HepG2 (cell line): ENCODE data around the gene ALDOA. TPM values are rescaled to one million over a fixed set of nuclear protein-coding genes. Genes with fewer than 3 reads are reported as not detected.

ENCODE experiments used
- CC2D1A ChIP-seq: sonication (generic); formaldehyde crosslinking; IDR thresholded peaks from 2 replicates; pipeline ENCODE4 v1.8.1; 2023; ENCODE audit warnings: mild to moderate bottlenecking, missing genetic modification reagents
- GFI1 ChIP-seq: sonication (generic); formaldehyde crosslinking; IDR thresholded peaks from 2 replicates; pipeline ENCODE4 v1.5.0; 2020; ENCODE audit warnings: missing genetic modification reagents, mild to moderate bottlenecking, borderline replicate concordance
- IRF2 ChIP-seq: IDR thresholded peaks from 2 replicates; pipeline ENCODE4 v1.6.1; 2018; ENCODE audit warnings: missing genetic modification reagents, missing compliant biosample characterization
- IRX3 ChIP-seq: sonication (generic); formaldehyde crosslinking; IDR thresholded peaks from 2 replicates; pipeline ENCODE4 v1.8.1; 2023; ENCODE audit warnings: mild to moderate bottlenecking, low read depth, missing genetic modification reagents, borderline replicate concordance
- KDM3A ChIP-seq: IDR thresholded peaks from 2 replicates; pipeline ENCODE4 v1.6.1; 2018; ENCODE audit warnings: low read depth, missing compliant biosample characterization
- SMYD3 ChIP-seq: sonication (generic); formaldehyde crosslinking; IDR thresholded peaks from 2 replicates; pipeline ENCODE4 v1.8.1; 2023; ENCODE audit warnings: mild to moderate bottlenecking, missing genetic modification reagents
- TBX2 ChIP-seq: sonication (generic); formaldehyde crosslinking; IDR thresholded peaks from 2 replicates; pipeline ENCODE4 v1.5.0; 2020; ENCODE audit warnings: missing genetic modification reagents, mild to moderate bottlenecking, borderline replicate concordance
- XRCC5 ChIP-seq: fragments of 200-400 bp; formaldehyde crosslinking; optimal IDR thresholded peaks from 2 replicates; pipeline ENCODE3; 2017; ENCODE audit warnings: mild to moderate bottlenecking, low read length
- ZBTB38 ChIP-seq: sonication (generic); formaldehyde crosslinking; IDR thresholded peaks from 2 replicates; pipeline ENCODE4 v1.5.1; 2020; ENCODE audit warnings: mild to moderate bottlenecking, missing genetic modification reagents
- polyA plus RNA-seq, 8 experiments: library from polyadenylated mRNA; depleted of rRNA in 3 of 8; stranded (reverse) in 7 of 8; unstranded in 1 of 8; fragments of >200 nt; fragmentation: Illumina TruSeq in 4 of 8; extraction: Trizol in 4 of 8; gene quantifications; 2 replicates each; pipeline versions ENCODE4 v1.2.1 to v1.2.3, GENCODE V29; 2011 to 2016; ENCODE audit warnings: low read depth in 4 of 8, missing spikeins in 1 of 8, mixed read lengths in 1 of 8; ENCODE audit not compliant: insufficient read depth in 1 of 8
- total RNA-seq, 5 experiments: library from RNA; depleted of rRNA; stranded (reverse); fragments of >200 nt; fragmentation: Illumina TruSeq; extraction: Trizol; gene quantifications; 2 replicates each; pipeline ENCODE4 v1.2.3, GENCODE V29; 2016; ENCODE audit warnings: low read depth in 1 of 5
- TF ChIP-seq, protein P1 (sequence below): sonication (generic); formaldehyde crosslinking; IDR thresholded peaks from 2 replicates; pipeline ENCODE4; 2020; ENCODE audit warnings: missing genetic modification reagents, mild to moderate bottlenecking, borderline replicate concordance
- TF ChIP-seq, protein P2 (sequence below): sonication (generic); formaldehyde crosslinking; IDR thresholded peaks from 2 replicates; pipeline ENCODE4 v1.4.0; 2020; ENCODE audit warnings: missing genetic modification reagents
- TF ChIP-seq, protein P3 (sequence below): sonication (generic); formaldehyde crosslinking; IDR thresholded peaks from 2 replicates; pipeline ENCODE4 v1.5.1; 2020; ENCODE audit warnings: mild to moderate bottlenecking, missing genetic modification reagents, moderate library complexity
- TF ChIP-seq, protein P4 (sequence below): sonication (generic); formaldehyde crosslinking; IDR thresholded peaks from 2 replicates; pipeline ENCODE4 v1.8.1; 2023; ENCODE audit warnings: missing genetic modification reagents, mild to moderate bottlenecking, borderline replicate concordance
- TF ChIP-seq, protein P5 (sequence below): sonication (generic); formaldehyde crosslinking; IDR thresholded peaks from 2 replicates; pipeline ENCODE4 v1.8.1; 2023; ENCODE audit warnings: mild to moderate bottlenecking, inconsistent platforms, moderate library complexity, missing genetic modification reagents, borderline replicate concordance
- TF ChIP-seq, protein P6 (sequence below): sonication (generic); formaldehyde crosslinking; IDR thresholded peaks from 2 replicates; pipeline ENCODE4 v1.9.0; 2021; ENCODE audit warnings: missing genetic modification reagents, borderline replicate concordance

Gene ALDOA
- total and polyA plus RNA-seq, 2 of the 13 experiments (the other 11 are each of a cell fraction or from before 2014, with no cell fraction given), result 925 to 1,884 TPM

DNA sequence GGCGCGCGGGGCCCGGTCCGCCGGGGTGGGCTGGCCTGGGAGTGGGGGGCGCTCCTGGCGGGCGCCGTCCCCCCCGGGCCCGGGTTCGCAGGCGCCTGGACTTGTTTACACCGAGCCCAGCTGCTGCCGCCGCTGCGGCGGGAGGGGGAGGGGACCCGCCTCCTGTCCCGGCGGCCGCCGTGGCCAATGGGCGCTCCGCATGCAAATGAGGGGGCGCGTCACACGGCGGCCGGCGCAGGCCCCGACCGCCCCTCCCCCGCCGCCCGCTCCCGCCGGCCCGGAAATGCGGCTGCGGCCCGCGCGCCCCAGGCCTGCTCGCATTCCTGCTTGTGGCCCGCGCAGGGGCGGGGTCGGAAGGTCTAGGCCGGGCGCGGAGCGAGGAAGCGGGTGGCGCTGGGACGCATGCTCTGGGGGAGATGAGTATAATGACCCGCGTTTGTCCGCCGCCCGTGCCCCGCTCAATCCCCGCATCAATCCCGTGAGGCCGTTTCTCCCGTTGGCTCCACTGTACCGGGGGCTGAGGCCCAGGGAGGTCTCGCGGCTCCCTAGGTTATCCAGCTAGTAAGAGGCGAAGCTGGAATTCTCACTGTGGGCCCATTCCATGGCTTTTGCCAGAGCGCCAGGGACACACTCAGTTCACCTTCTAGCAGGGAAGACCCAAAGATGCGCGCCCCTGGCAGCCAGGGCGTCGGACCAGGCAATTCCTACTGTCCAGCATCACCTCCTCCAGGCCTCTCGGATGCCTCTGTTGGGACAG, 30.7 kb downstream of the ALDOA start, which contains the start of gene YPEL3 (continued):
- peak; percentile 41; the same call in 1 of the 2 replicates for TF ChIP-seq TBX2 (CRISPR knock-in tag)
- peak; percentile 100 for TF ChIP-seq ZBTB38 (CRISPR knock-in tag)
- TF ChIP-seq, protein P1, sequence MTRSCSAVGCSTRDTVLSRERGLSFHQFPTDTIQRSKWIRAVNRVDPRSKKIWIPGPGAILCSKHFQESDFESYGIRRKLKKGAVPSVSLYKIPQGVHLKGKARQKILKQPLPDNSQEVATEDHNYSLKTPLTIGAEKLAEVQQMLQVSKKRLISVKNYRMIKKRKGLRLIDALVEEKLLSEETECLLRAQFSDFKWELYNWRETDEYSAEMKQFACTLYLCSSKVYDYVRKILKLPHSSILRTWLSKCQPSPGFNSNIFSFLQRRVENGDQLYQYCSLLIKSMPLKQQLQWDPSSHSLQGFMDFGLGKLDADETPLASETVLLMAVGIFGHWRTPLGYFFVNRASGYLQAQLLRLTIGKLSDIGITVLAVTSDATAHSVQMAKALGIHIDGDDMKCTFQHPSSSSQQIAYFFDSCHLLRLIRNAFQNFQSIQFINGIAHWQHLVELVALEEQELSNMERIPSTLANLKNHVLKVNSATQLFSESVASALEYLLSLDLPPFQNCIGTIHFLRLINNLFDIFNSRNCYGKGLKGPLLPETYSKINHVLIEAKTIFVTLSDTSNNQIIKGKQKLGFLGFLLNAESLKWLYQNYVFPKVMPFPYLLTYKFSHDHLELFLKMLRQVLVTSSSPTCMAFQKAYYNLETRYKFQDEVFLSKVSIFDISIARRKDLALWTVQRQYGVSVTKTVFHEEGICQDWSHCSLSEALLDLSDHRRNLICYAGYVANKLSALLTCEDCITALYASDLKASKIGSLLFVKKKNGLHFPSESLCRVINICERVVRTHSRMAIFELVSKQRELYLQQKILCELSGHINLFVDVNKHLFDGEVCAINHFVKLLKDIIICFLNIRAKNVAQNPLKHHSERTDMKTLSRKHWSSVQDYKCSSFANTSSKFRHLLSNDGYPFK (CRISPR knock-in tag), result peak; percentile 45; the same call in 1 of the 2 replicates
- no peak; the same call in 1 of the 2 replicates for TF ChIP-seq KDM3A (CRISPR knock-in tag)
- TF ChIP-seq, protein P2, sequence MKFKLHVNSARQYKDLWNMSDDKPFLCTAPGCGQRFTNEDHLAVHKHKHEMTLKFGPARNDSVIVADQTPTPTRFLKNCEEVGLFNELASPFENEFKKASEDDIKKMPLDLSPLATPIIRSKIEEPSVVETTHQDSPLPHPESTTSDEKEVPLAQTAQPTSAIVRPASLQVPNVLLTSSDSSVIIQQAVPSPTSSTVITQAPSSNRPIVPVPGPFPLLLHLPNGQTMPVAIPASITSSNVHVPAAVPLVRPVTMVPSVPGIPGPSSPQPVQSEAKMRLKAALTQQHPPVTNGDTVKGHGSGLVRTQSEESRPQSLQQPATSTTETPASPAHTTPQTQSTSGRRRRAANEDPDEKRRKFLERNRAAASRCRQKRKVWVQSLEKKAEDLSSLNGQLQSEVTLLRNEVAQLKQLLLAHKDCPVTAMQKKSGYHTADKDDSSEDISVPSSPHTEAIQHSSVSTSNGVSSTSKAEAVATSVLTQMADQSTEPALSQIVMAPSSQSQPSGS (CRISPR knock-in tag), result 0 out of 2 replicates have a peak, but pooled peaks have one; percentile 29
- TF ChIP-seq, protein P3, sequence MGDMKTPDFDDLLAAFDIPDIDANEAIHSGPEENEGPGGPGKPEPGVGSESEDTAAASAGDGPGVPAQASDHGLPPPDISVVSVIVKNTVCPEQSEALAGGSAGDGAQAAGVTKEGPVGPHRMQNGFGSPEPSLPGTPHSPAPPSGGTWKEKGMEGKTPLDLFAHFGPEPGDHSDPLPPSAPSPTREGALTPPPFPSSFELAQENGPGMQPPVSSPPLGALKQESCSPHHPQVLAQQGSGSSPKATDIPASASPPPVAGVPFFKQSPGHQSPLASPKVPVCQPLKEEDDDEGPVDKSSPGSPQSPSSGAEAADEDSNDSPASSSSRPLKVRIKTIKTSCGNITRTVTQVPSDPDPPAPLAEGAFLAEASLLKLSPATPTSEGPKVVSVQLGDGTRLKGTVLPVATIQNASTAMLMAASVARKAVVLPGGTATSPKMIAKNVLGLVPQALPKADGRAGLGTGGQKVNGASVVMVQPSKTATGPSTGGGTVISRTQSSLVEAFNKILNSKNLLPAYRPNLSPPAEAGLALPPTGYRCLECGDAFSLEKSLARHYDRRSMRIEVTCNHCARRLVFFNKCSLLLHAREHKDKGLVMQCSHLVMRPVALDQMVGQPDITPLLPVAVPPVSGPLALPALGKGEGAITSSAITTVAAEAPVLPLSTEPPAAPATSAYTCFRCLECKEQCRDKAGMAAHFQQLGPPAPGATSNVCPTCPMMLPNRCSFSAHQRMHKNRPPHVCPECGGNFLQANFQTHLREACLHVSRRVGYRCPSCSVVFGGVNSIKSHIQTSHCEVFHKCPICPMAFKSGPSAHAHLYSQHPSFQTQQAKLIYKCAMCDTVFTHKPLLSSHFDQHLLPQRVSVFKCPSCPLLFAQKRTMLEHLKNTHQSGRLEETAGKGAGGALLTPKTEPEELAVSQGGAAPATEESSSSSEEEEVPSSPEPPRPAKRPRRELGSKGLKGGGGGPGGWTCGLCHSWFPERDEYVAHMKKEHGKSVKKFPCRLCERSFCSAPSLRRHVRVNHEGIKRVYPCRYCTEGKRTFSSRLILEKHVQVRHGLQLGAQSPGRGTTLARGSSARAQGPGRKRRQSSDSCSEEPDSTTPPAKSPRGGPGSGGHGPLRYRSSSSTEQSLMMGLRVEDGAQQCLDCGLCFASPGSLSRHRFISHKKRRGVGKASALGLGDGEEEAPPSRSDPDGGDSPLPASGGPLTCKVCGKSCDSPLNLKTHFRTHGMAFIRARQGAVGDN (CRISPR knock-in tag), result peak; percentile 93
- peak; percentile 70 for TF ChIP-seq IRF2 (CRISPR knock-in tag)
- TF ChIP-seq, protein P4, sequence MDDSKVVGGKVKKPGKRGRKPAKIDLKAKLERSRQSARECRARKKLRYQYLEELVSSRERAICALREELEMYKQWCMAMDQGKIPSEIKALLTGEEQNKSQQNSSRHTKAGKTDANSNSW, result no peak; the same call in 1 of the 2 replicates
- TF ChIP-seq SMYD3 (CRISPR knock-in tag), result no peak
- 0 out of 2 replicates have a peak, but pooled peaks have one; percentile 66 for TF ChIP-seq IRX3 (CRISPR knock-in tag)
- no peak for TF ChIP-seq GFI1 (CRISPR knock-in tag)
- TF ChIP-seq CC2D1A (CRISPR knock-in tag), result 0 out of 2 replicates have a peak, but pooled peaks have one; percentile 30
- TF ChIP-seq, protein P5, sequence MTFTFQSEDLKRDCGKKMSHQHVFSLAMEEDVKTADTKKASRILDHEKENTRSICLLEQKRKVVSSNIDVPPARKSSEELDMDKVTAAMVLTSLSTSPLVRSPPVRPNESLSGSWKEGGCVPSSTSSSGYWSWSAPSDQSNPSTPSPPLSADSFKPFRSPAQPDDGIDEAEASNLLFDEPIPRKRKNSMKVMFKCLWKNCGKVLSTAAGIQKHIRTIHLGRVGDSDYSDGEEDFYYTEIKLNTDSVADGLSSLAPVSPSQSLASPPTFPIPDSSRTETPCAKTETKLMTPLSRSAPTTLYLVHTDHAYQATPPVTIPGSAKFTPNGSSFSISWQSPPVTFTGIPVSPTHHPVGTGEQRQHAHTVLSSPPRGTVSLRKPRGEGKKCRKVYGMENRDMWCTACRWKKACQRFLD (CRISPR knock-in tag), result no peak
- TF ChIP-seq, protein P6, sequence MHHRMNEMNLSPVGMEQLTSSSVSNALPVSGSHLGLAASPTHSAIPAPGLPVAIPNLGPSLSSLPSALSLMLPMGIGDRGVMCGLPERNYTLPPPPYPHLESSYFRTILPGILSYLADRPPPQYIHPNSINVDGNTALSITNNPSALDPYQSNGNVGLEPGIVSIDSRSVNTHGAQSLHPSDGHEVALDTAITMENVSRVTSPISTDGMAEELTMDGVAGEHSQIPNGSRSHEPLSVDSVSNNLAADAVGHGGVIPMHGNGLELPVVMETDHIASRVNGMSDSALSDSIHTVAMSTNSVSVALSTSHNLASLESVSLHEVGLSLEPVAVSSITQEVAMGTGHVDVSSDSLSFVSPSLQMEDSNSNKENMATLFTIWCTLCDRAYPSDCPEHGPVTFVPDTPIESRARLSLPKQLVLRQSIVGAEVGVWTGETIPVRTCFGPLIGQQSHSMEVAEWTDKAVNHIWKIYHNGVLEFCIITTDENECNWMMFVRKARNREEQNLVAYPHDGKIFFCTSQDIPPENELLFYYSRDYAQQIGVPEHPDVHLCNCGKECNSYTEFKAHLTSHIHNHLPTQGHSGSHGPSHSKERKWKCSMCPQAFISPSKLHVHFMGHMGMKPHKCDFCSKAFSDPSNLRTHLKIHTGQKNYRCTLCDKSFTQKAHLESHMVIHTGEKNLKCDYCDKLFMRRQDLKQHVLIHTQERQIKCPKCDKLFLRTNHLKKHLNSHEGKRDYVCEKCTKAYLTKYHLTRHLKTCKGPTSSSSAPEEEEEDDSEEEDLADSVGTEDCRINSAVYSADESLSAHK (CRISPR knock-in tag), result no peak
- no peak for TF ChIP-seq XRCC5
